Pancreas (tissue), 10 donors: Measurements from ENCODE around the gene ADAM15. TPM values are rescaled to one million over a fixed set of nuclear protein-coding genes. Genes with fewer than 3 reads are reported as not detected.

Experiments used
- ATAC-seq, 4 donors: fragments of 200-7000 bp; cut with Tn5 transposase; one replicate each; pipeline versions ENCODE4 v1.8.0 to v1.9.1; 2020; ENCODE audit warnings: mild to moderate bottlenecking in 4 of 4, moderate library complexity in 4 of 4
- DNase-seq, 6 donors: peaks; one replicate each; pipeline ENCODE4 v3.0.0-alpha.2; 2020
- FAIRE-seq: peaks from 2 replicates; lab custom pipeline; 2012; peaks lifted over from hg19 to GRCh38; lab: Jason Lieb, UNC
- H3K27ac ChIP-seq, 4 donors: fragments of 200-600 bp; sonication (generic); 1 replicate in 3 of 4; 2 replicates in 1 of 4; pipeline versions ENCODE4 v1.5.0 to v1.8.0; 2020
- H3K27me3 ChIP-seq, 4 donors: fragments of 200-600 bp; one replicate each; pipeline ENCODE4 v1.8.0; 2021
- H3K36me3 ChIP-seq, 3 donors: fragments of 200-600 bp; sonication (generic) in 1 of 3; one replicate each; pipeline versions ENCODE4 v1.5.0 to v1.8.0; 2020 to 2021
- H3K4me1 ChIP-seq, 3 donors: fragments of 200-600 bp; one replicate each; pipeline ENCODE4 v1.8.0; 2021
- H3K4me3 ChIP-seq, 4 donors: fragments of 200-600 bp; sonication (generic) in 2 of 4; one replicate each; pipeline versions ENCODE4 v1.5.0 to v1.8.0; 2020 to 2021
- H3K9me3 ChIP-seq, 4 donors: fragments of 200-600 bp; one replicate each; pipeline ENCODE4 v1.8.0; 2021
- CTCF ChIP-seq, 4 donors: fragments of 200-600 bp; sonication (generic) in 3 of 4; IDR thresholded peaks; one replicate each; pipeline versions ENCODE4 v1.5.0 to v1.8.0; 2021; ENCODE audit warnings: antibody characterized with exemption in 4 of 4
- WGBS, 2 donors: extraction: QIAGEN DNeasy Blood & Tissue Kit; methylation state at CpG; one replicate each; pipeline ENCODE4 v1.1.7; 2013; 5-methylcytosine and 5-hydroxymethylcytosine counted together
- intact Hi-C, 3 donors: fragments of 100-400 bp; cut with DNase I; formaldehyde crosslinking; loops; one replicate each; pipeline versions ENCODE4 v1.11.1 to v1.14.2; 2022
- polyA plus RNA-seq, 2 donors: library from polyadenylated mRNA; stranded (reverse); fragments of 200-250 nt; gene quantifications; one replicate each; pipeline ENCODE4 v1.2.3, GENCODE V29; 2013
- total RNA-seq, 6 donors: library from RNA; stranded (reverse); fragmentation: NEBNext Ultra II Directional in 4 of 6; extraction: Animal tissue kit (Norgen Biotek cat#: 25700) in 4 of 6; gene quantifications; one replicate each; pipeline versions ENCODE4 v1.2.1 to v1.2.4, GENCODE V29; 2021 to 2023
- donor health status: healthy with polysubstance abuse.
- donor health status: DM: no; HTN: no; CAD: no; lungs with moderate emphysema.
- donor health status: DM: no; HTN: no; CAD: no.
- donor health status: control.
- donor health status: control.
- donor health status: Bipolar disorder and iron deficiency.
- donor health status: DM: yes; HTN: yes; CAD: no.
- donor health status: DM: no; HTN: no; CAD: no.
- donor health status: DM: no; HTN: no; CAD: no.
- donor health status: DM: yes; HTN: yes; CAD: no.

ADAM15 gene
- total and polyA plus RNA-seq, 8 donors, result 23.7 to 125 (median 35.2) TPM

- H3K27ac ChIP-seq, result no peak within 1 kb of the TSS
- peak within 1 kb of the TSS in 3 of 4 donors; percentile 19 to 45 (median 41) for H3K4me3 ChIP-seq
- peaks cover 0 to 31% (median 6%) of the 10 kb centered on the region in 4 donors for H3K27me3 ChIP-seq
- no peak for FAIRE-seq
- intact Hi-C loops, result no loop called here
- no peaks in the 10 kb centered on the region for H3K9me3 ChIP-seq
- no peaks in the 10 kb centered on the region for H3K36me3 ChIP-seq
- 1% methylated on average over 19 to 59 of the region's 59 CpGs for WGBS, 2 donors
- ATAC-seq, result peak; percentile 49 to 81 (median 72)
- no peak for TF ChIP-seq CTCF (IDR thresholded peaks at IDR 0.05)
- H3K4me1 ChIP-seq, result peaks cover 32 to 36% (median 33%) of the 10 kb centered on the region in 3 donors
- peak; percentile 49 to 85 (median 70) for DNase-seq
Observed at GRCh38 chr1:155078469-155079209, 27.5 kb downstream of the ADAM15 start, which contains the start of gene EFNA3. Gene EFNA3, plus strand, starts transcription at chr1:155078837. Its CDS starts 105 bp downstream, at chr1:155078942.

- TF ChIP-seq CTCF (IDR thresholded peaks at IDR 0.05), result no peak
- Histone ChIP-seq H3K4me3 (peak overlapping the region in 3 of 4 donors; percentile 19 to 45 (median 41)), H3K9me3 (no peaks in the 10 kb centered on the region), H3K27me3 (peaks cover 0 to 31% (median 6%) of the 10 kb centered on the region in 4 donors), H3K4me1 (peaks cover 33 to 37% (median 33%) of the 10 kb centered on the region in 3 donors), H3K27ac (no peak overlapping the region), H3K36me3 (no peaks in the 10 kb centered on the region)
- DNase-seq (no peak), ATAC-seq (no peak), FAIRE-seq (no peak)
- intact Hi-C loops, result no loop called here
- 1 to 9% methylated on average over 8 to 10 of the region's 10 CpGs for WGBS, 2 donors
Observed at GRCh38 chr1:155079210-155079486, 28.0 kb downstream of the ADAM15 start.

GRCh38 chr1:155079487-155080311 is 28.6 kb downstream of the ADAM15 start:
- no peaks in the 10 kb centered on the region for H3K9me3 ChIP-seq
- no peak for TF ChIP-seq CTCF (IDR thresholded peaks at IDR 0.05)
- peaks cover 0 to 31% (median 6%) of the 10 kb centered on the region in 4 donors for H3K27me3 ChIP-seq
- WGBS, 2 donors, result 1 to 2% methylated on average over 31 to 67 of the region's 67 CpGs
- peak overlapping the region in 2 of 4 donors; percentile 41 to 45 for H3K4me3 ChIP-seq
- ATAC-seq, result peak in 3 of 4 donors; percentile 3 to 4 (median 4)
- peak in 2 of 6 donors; percentile 38 to 84 for DNase-seq
- no peaks in the 10 kb centered on the region for H3K36me3 ChIP-seq
- intact Hi-C loops, result loop anchor here in 1 of 3 donors (5.0 kb wide), 1 partner anchor 37 kb away; no protein-coding TSS in a partner anchor
- peaks cover 36 to 41% (median 37%) of the 10 kb centered on the region in 3 donors for H3K4me1 ChIP-seq
- FAIRE-seq, result no peak
- H3K27ac ChIP-seq, result no peak overlapping the region

- peak overlapping the region in 2 of 4 donors; percentile 41 to 45 for H3K4me3 ChIP-seq
- intact Hi-C loops, result loop anchor here in 1 of 3 donors (5.0 kb wide), 1 partner anchor 38 kb away; no protein-coding TSS in a partner anchor
- DNase-seq (peak in 3 of 6 donors; percentile 32 to 75 (median 59)), FAIRE-seq (no peak), ATAC-seq (no peak)
- peaks cover 36 to 41% (median 37%) of the 10 kb centered on the region in 3 donors for H3K4me1 ChIP-seq
- no peak for TF ChIP-seq CTCF (IDR thresholded peaks at IDR 0.05)
- peaks cover 0 to 31% (median 6%) of the 10 kb centered on the region in 4 donors for H3K27me3 ChIP-seq
- H3K27ac ChIP-seq, result no peak overlapping the region
- 1 to 2% methylated on average over 40 to 71 of the region's 71 CpGs for WGBS, 2 donors
- no peaks in the 10 kb centered on the region for H3K36me3 ChIP-seq
- H3K9me3 ChIP-seq, result no peaks in the 10 kb centered on the region
Observed at GRCh38 chr1:155080312-155081228, 29.5 kb downstream of the ADAM15 start.
